CD14-positive monocyte (primary cell): Measurements from ENCODE around the gene KIAA0040. TPM values are rescaled to one million over a fixed set of nuclear protein-coding genes. Genes with fewer than 3 reads are reported as not detected.

Experiments used
- DNase-seq, 3 donors: peaks; one replicate each; pipeline ENCODE4 v3.0.0-alpha.2; 2011 to 2022
- H2AFZ ChIP-seq: 2 replicates; pipeline ENCODE4 v1.6.0; 2012; ENCODE audit warnings: mild to moderate bottlenecking, low read depth, low read length, inconsistent platforms; ENCODE audit not compliant: insufficient read depth, poor library complexity, severe bottlenecking
- H3K27ac ChIP-seq, 2 donors: 1 replicate in 1 of 2; 2 replicates in 1 of 2; pipeline ENCODE4 v1.5.1; 2012 to 2013; ENCODE audit warnings: low read length in 2 of 2, control low read depth in 1 of 2, inconsistent platforms in 1 of 2, low read depth in 1 of 2, mild to moderate bottlenecking in 1 of 2
- H3K27me3 ChIP-seq, 2 donors: one replicate each; pipeline versions ENCODE4 v1.6.0 to v1.6.1; 2011 to 2013; ENCODE audit warnings: low read length in 2 of 2; ENCODE audit not compliant: control insufficient read depth in 2 of 2, insufficient read depth in 2 of 2
- H3K36me3 ChIP-seq, 2 donors: replicated peaks in 1 of 2; 1 replicate in 1 of 2; 2 replicates in 1 of 2; pipeline versions ENCODE4 v1.5.1 to v1.6.1; 2012 to 2013; ENCODE audit warnings: low read length in 2 of 2, control low read depth in 1 of 2, inconsistent platforms in 1 of 2, mild to moderate bottlenecking in 1 of 2; ENCODE audit not compliant: insufficient read depth in 2 of 2, control insufficient read depth in 1 of 2
- H3K4me1 ChIP-seq, 2 donors: 1 replicate in 1 of 2; 2 replicates in 1 of 2; pipeline versions ENCODE4 v1.5.1 to v1.6.1; 2012 to 2013; ENCODE audit warnings: low read length in 2 of 2, control low read depth in 1 of 2, inconsistent platforms in 1 of 2, mild to moderate bottlenecking in 1 of 2, moderate library complexity in 1 of 2; ENCODE audit not compliant: insufficient read depth in 2 of 2, control insufficient read depth in 1 of 2
- H3K4me2 ChIP-seq: replicated peaks from 2 replicates; pipeline ENCODE3; 2012; ENCODE audit warnings: low read length, moderate library complexity, mild to moderate bottlenecking; ENCODE audit not compliant: poor library complexity, severe bottlenecking; ENCODE audit errors: extremely low read depth
- H3K4me3 ChIP-seq, 3 experiments: fragments of 200-600 bp in 1 of 3; sonication (generic) in 1 of 3; replicated peaks in 1 of 3; 1 replicate in 2 of 3; 2 replicates in 1 of 3; pipeline ENCODE4 v1.5.1; 2011 to 2013; ENCODE audit warnings: low read length in 3 of 3, mild to moderate bottlenecking in 3 of 3, control low read depth in 2 of 3, low read depth in 2 of 3, inconsistent platforms in 1 of 3, moderate library complexity in 1 of 3
- H3K79me2 ChIP-seq: 2 replicates; pipeline ENCODE4 v1.6.0; 2012; ENCODE audit warnings: mild to moderate bottlenecking, control low read depth, inconsistent platforms, low read length, moderate library complexity; ENCODE audit not compliant: insufficient read depth
- H3K9ac ChIP-seq: 2 replicates; pipeline ENCODE4 v1.6.0; 2017; ENCODE audit warnings: low read length, mild to moderate bottlenecking; ENCODE audit not compliant: insufficient read depth, poor library complexity, severe bottlenecking
- H3K9me3 ChIP-seq, 2 donors: replicated peaks in 1 of 2; 1 replicate in 1 of 2; 2 replicates in 1 of 2; pipeline versions ENCODE4 v1.5.1 to v1.6.1; 2012 to 2013; ENCODE audit warnings: low read length in 2 of 2, control low read depth in 1 of 2; ENCODE audit not compliant: control insufficient read depth in 1 of 2, insufficient read depth in 1 of 2
- H4K20me1 ChIP-seq: 2 replicates; pipeline ENCODE4 v1.6.0; 2012; ENCODE audit warnings: mild to moderate bottlenecking, low read length, control low read depth, moderate library complexity; ENCODE audit not compliant: insufficient read depth
- H3K27ac Mint-ChIP-seq, 7 donors: one replicate each; pipeline ENCODE4 v1.8.0; 2020; ENCODE audit warnings: mild to moderate bottlenecking in 7 of 7, mixed read lengths in 7 of 7, moderate library complexity in 6 of 7, inconsistent platforms in 2 of 7
- H3K27me3 Mint-ChIP-seq, 3 donors: one replicate each; pipeline ENCODE4 v1.8.0; 2021 to 2022; ENCODE audit warnings: low read depth in 3 of 3, mild to moderate bottlenecking in 3 of 3, mixed read lengths in 3 of 3, moderate library complexity in 3 of 3, inconsistent platforms in 1 of 3
- H3K36me3 Mint-ChIP-seq, 2 donors: one replicate each; pipeline ENCODE4 v1.8.0; 2020; ENCODE audit warnings: mixed read lengths in 2 of 2, inconsistent platforms in 1 of 2, mild to moderate bottlenecking in 1 of 2
- H3K4me1 Mint-ChIP-seq: one replicate; pipeline ENCODE4 v1.8.0; 2020; ENCODE audit warnings: mild to moderate bottlenecking, mixed read lengths
- H3K4me3 Mint-ChIP-seq, 2 donors: one replicate each; pipeline ENCODE4 v1.8.0; 2020; ENCODE audit warnings: mild to moderate bottlenecking in 2 of 2, mixed read lengths in 2 of 2, moderate library complexity in 1 of 2
- H3K9me3 Mint-ChIP-seq, 7 donors: one replicate each; pipeline ENCODE4 v1.8.0; 2020 to 2022; ENCODE audit warnings: mixed read lengths in 7 of 7, mild to moderate bottlenecking in 6 of 7, moderate library complexity in 6 of 7, inconsistent platforms in 2 of 7
- WGBS: methylation state at CpG from one replicate; pipeline ENCODE4 v1.1.5; 2013; ENCODE audit warnings: missing lambda C conversion rate; ENCODE audit not compliant: insufficient coverage; 5-methylcytosine and 5-hydroxymethylcytosine counted together
- intact Hi-C, 2 donors: fragments of 100-400 bp; cut with micrococcal nuclease; formaldehyde crosslinking; loops; one replicate each; pipeline versions ENCODE4 v1.15.0 to v1.15.1; 2023
- polyA plus RNA-seq, 3 donors: library from polyadenylated mRNA; depleted of rRNA in 1 of 3; unstranded in 2 of 3; stranded (reverse) in 1 of 3; fragments of 300-500 nt in 2 of 3; fragments of >200 nt in 1 of 3; fragmentation: Illumina TruSeq in 2 of 3; gene quantifications; 1 replicate in 2 of 3; 2 replicates in 1 of 3; pipeline ENCODE4 v1.2.3, GENCODE V29; 2012 to 2021
- TF ChIP-seq, protein P1 (sequence below): fragments of 200-600 bp; IDR thresholded peaks from one replicate; pipeline ENCODE4 v1.8.0; 2022; ENCODE audit warnings: antibody characterized with exemption, mild to moderate bottlenecking

KIAA0040 gene
- polyA plus RNA-seq, 3 donors, result 24.0 to 35.4 (median 25.9) TPM

DNA sequence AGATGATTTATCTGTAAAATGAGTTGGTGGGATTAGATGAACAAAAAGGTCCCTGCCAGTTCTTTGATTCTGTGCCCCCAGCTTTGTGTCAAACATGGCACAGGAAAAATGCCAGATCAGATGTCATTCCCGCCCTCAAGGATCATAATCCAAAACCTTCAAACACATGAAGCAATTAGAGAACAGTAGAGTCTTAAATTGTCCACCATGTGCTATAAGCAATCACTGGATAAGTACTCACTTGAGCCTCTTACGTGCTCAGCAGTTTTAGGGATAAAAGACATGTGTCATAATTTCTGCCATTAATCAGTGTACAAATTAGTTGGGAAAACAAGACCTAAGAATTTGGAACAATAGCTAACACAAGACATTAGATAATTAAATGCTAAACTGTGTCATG is 15.4 kb upstream of the KIAA0040 start:
- peaks cover 21% of the 10 kb centered on the region for H3K4me1 Mint-ChIP-seq
- H3K27ac Mint-ChIP-seq, result no peak overlapping the region
- no peak for DNase-seq
- H3K27me3 ChIP-seq, result no peaks in the 10 kb centered on the region
- TF ChIP-seq, protein P1, sequence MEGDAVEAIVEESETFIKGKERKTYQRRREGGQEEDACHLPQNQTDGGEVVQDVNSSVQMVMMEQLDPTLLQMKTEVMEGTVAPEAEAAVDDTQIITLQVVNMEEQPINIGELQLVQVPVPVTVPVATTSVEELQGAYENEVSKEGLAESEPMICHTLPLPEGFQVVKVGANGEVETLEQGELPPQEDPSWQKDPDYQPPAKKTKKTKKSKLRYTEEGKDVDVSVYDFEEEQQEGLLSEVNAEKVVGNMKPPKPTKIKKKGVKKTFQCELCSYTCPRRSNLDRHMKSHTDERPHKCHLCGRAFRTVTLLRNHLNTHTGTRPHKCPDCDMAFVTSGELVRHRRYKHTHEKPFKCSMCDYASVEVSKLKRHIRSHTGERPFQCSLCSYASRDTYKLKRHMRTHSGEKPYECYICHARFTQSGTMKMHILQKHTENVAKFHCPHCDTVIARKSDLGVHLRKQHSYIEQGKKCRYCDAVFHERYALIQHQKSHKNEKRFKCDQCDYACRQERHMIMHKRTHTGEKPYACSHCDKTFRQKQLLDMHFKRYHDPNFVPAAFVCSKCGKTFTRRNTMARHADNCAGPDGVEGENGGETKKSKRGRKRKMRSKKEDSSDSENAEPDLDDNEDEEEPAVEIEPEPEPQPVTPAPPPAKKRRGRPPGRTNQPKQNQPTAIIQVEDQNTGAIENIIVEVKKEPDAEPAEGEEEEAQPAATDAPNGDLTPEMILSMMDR, result no peak
- intact Hi-C loops, result no loop called here
- H3K9me3 Mint-ChIP-seq, result no peaks in the 10 kb centered on the region
- no peak overlapping the region for H3K4me2 ChIP-seq
- no peak overlapping the region for H3K4me3 ChIP-seq
- no peak overlapping the region for H3K4me3 Mint-ChIP-seq
- no peaks in the 10 kb centered on the region for H3K79me2 ChIP-seq
- no peaks in the 10 kb centered on the region for H3K36me3 ChIP-seq
- 100% methylated on average over 1 of the region's 2 CpGs for WGBS
- H3K27ac ChIP-seq, result no peak overlapping the region
- no peaks in the 10 kb centered on the region for H3K27me3 Mint-ChIP-seq
- no peaks in the 10 kb centered on the region for H3K36me3 Mint-ChIP-seq
- H4K20me1 ChIP-seq, result no peaks in the 10 kb centered on the region
- no peak overlapping the region for H2AFZ ChIP-seq
- no peak overlapping the region for H3K9ac ChIP-seq
- H3K9me3 ChIP-seq, result no peaks in the 10 kb centered on the region
- peaks cover 12 to 14% of the 10 kb centered on the region in 2 donors for H3K4me1 ChIP-seq

DNA sequence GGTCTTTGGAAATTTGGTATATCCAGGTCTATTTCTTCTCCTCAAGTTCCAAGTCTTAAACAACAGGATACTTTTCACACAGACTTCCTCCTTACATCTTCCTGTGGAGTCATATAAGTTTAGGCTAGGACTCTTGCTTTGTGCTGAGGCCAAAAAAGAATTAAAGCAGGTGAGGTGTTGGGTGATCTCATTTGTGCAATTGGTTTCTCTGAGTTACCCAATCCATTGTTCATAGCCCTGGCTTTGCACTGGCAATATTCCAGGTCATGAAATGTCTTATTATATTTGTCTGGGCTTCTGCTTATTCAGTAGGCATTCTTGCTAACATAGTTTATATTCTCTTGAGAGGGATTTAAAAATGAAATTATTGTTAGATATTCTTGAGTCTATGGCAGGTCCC is 14.1 kb upstream of the KIAA0040 start:
- H3K4me1 ChIP-seq, result peaks cover 12 to 14% of the 10 kb centered on the region in 2 donors
- TF ChIP-seq, protein P1, result no peak
- H3K4me3 Mint-ChIP-seq, result no peak overlapping the region

More for the DNA sequence above, 14.1 kb upstream of the KIAA0040 start:
- Histone ChIP-seq H3K79me2 (no peaks in the 10 kb centered on the region), H3K27me3 (no peaks in the 10 kb centered on the region), H4K20me1 (no peaks in the 10 kb centered on the region), H3K4me3 (no peak overlapping the region), H3K9ac (no peak overlapping the region), H3K9me3 (no peaks in the 10 kb centered on the region), H3K4me2 (no peak overlapping the region), H3K27ac (no peak overlapping the region), H2AFZ (no peak overlapping the region), H3K36me3 (no peaks in the 10 kb centered on the region)
- Mint-ChIP-seq H3K27ac (no peak overlapping the region), H3K36me3 (no peaks in the 10 kb centered on the region), H3K4me1 (peaks cover 21% of the 10 kb centered on the region), H3K27me3 (no peaks in the 10 kb centered on the region), H3K9me3 (no peaks in the 10 kb centered on the region)
- no peak for DNase-seq
- intact Hi-C loops, result no loop called here
